Uterus (tissue), 4 donors: ENCODE results near the gene NAV3. TPM values are rescaled to one million over a fixed set of nuclear protein-coding genes. Genes with fewer than 3 reads are reported as not detected.

Source experiments
- DNase-seq, 2 donors: peaks; one replicate each; pipeline ENCODE4 v3.0.0-alpha.2; 2019 to 2020
- H3K27ac ChIP-seq, 2 donors: fragments of 200-600 bp; sonication (generic); 1 replicate in 1 of 2; 2 replicates in 1 of 2; pipeline ENCODE4 v1.5.1; 2016 to 2018
- H3K27me3 ChIP-seq, 2 donors: fragments of 200-600 bp; sonication (generic); one replicate each; pipeline ENCODE4 v1.5.1; 2018 to 2019; ENCODE audit warnings: control low read depth in 1 of 2
- H3K36me3 ChIP-seq, 2 donors: fragments of 200-600 bp; sonication (generic); one replicate each; pipeline ENCODE4 v1.5.1; 2019; ENCODE audit warnings: control low read depth in 1 of 2
- H3K4me1 ChIP-seq, 2 donors: fragments of 200-600 bp; sonication (generic); one replicate each; pipeline ENCODE4 v1.5.1; 2018 to 2019; ENCODE audit warnings: control low read depth in 1 of 2
- H3K4me3 ChIP-seq, 2 donors: fragments of 200-600 bp; sonication (generic); 1 replicate in 1 of 2; 2 replicates in 1 of 2; pipeline ENCODE4 v1.5.1; 2018 to 2019; ENCODE audit warnings: mild to moderate bottlenecking in 1 of 2
- H3K9me3 ChIP-seq, 2 donors: fragments of 200-600 bp; sonication (generic); one replicate each; pipeline ENCODE4 v1.5.1; 2019; ENCODE audit warnings: control low read depth in 1 of 2
- POLR2A ChIP-seq, 2 donors: fragments of 450-650 bp; IDR thresholded peaks; one replicate each; pipeline ENCODE4 v1.6.1; 2016; ENCODE audit warnings: antibody characterized with exemption in 2 of 2, mild to moderate bottlenecking in 1 of 2, moderate library complexity in 1 of 2
- intact Hi-C: fragments of 100-400 bp; cut with DNase I; formaldehyde crosslinking; loops from one replicate; pipeline ENCODE4 v1.15.1; 2023; ENCODE audit warnings: low total_unique reads
- total RNA-seq, 4 donors: library from RNA; depleted of rRNA in 3 of 4; stranded (reverse); fragments of >200 nt in 3 of 4; gene quantifications; one replicate each; pipeline versions ENCODE4 v1.1.0 to v1.2.4, GENCODE V29; 2014 to 2023
- TF ChIP-seq, protein P1 (sequence below), 4 experiments: fragments of 200-600 bp in 2 of 4; fragments of 450-650 bp in 2 of 4; sonication (generic) in 2 of 4; IDR thresholded peaks; one replicate each; pipeline ENCODE4 v1.5.1; 2016 to 2019; ENCODE audit warnings: antibody characterized with exemption in 4 of 4, mild to moderate bottlenecking in 2 of 4, moderate library complexity in 1 of 4
- donor health status: DM: yes; HTN: yes; CAD: no.

Gene NAV3
- total RNA-seq, 4 donors from 2014 or later: 7.2 to 33.9 (median 13.0) TPM

DNA sequence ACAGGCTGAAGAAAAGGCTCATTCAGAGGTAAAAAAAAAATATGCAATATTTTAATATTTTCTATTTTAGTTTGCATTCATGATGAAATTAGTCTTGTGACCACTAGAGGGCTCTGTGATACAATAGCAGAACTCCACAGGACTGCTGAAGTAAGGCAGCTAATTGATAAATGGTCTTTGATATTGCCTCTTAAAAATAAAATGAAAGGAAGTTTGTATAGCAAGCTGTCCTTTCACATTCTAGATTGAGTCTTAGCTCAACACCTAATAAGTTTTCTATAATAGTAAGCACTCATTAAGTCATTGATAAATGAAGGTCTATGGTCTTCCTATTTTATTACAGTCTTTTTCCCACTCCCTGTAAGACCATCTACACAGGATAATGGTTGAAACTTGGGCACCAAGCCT lies 315.7 kb downstream of the NAV3 start:
- Histone ChIP-seq H3K4me3 (no peak overlapping the region), H3K9me3 (no peaks in the 10 kb centered on the region), H3K36me3 (no peaks in the 10 kb centered on the region), H3K27me3 (no peaks in the 10 kb centered on the region), H3K27ac (no peak overlapping the region), H3K4me1 (peaks cover 0 to 7% of the 10 kb centered on the region in 2 donors)
- intact Hi-C loops: no loop called here
- no peak for DNase-seq
- TF ChIP-seq, protein P1, sequence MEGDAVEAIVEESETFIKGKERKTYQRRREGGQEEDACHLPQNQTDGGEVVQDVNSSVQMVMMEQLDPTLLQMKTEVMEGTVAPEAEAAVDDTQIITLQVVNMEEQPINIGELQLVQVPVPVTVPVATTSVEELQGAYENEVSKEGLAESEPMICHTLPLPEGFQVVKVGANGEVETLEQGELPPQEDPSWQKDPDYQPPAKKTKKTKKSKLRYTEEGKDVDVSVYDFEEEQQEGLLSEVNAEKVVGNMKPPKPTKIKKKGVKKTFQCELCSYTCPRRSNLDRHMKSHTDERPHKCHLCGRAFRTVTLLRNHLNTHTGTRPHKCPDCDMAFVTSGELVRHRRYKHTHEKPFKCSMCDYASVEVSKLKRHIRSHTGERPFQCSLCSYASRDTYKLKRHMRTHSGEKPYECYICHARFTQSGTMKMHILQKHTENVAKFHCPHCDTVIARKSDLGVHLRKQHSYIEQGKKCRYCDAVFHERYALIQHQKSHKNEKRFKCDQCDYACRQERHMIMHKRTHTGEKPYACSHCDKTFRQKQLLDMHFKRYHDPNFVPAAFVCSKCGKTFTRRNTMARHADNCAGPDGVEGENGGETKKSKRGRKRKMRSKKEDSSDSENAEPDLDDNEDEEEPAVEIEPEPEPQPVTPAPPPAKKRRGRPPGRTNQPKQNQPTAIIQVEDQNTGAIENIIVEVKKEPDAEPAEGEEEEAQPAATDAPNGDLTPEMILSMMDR (IDR thresholded peaks at IDR 0.05): peak; percentile 43 to 77 (median 60)
- TF ChIP-seq POLR2A (IDR thresholded peaks at IDR 0.05): no peak

DNA sequence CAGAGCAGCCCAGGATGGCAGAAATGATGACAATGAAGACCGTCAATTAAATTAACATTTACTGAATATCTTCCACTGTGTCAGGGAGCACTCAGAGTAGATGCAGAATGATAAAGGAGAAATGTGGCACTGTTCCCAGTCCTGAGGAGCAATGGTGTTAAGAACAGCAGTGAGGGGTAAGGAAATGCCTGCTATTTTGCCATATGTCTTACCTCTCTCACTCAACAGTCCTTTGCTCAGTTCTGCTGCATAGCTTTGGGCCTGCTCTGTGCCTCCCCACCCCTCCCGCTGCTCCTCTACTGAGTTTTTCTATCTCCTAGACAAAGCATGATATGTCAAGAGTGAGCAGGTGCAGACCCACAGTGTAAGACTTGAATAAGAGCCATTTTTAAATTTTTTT lies 318.8 kb downstream of the NAV3 start:
- no peak for TF ChIP-seq POLR2A (IDR thresholded peaks at IDR 0.05)
- TF ChIP-seq, protein P1 (IDR thresholded peaks at IDR 0.05): no peak
- DNase-seq: peak in 1 of 2 donors; percentile 21
- intact Hi-C loops: no loop called here
- peaks cover 0 to 7% of the 10 kb centered on the region in 2 donors for H3K4me1 ChIP-seq
- no peaks in the 10 kb centered on the region for H3K36me3 ChIP-seq
- H3K9me3 ChIP-seq: no peaks in the 10 kb centered on the region
- H3K27ac ChIP-seq: peak overlapping the region in 1 of 2 donors; percentile 37
- H3K27me3 ChIP-seq: no peaks in the 10 kb centered on the region
- H3K4me3 ChIP-seq: no peak overlapping the region

GRCh38 chr12:78155546-78155945 lies 324.9 kb downstream of the NAV3 start:
- TF ChIP-seq, protein P1 (IDR thresholded peaks at IDR 0.05): no peak
- no peak for TF ChIP-seq POLR2A (IDR thresholded peaks at IDR 0.05)
- intact Hi-C loops: no loop called here
- H3K4me1 ChIP-seq: no peaks in the 10 kb centered on the region
- H3K4me3 ChIP-seq: no peak overlapping the region
- no peaks in the 10 kb centered on the region for H3K36me3 ChIP-seq
- no peaks in the 10 kb centered on the region for H3K27me3 ChIP-seq
- no peak overlapping the region for H3K27ac ChIP-seq
- no peak for DNase-seq
- H3K9me3 ChIP-seq: no peaks in the 10 kb centered on the region

DNA sequence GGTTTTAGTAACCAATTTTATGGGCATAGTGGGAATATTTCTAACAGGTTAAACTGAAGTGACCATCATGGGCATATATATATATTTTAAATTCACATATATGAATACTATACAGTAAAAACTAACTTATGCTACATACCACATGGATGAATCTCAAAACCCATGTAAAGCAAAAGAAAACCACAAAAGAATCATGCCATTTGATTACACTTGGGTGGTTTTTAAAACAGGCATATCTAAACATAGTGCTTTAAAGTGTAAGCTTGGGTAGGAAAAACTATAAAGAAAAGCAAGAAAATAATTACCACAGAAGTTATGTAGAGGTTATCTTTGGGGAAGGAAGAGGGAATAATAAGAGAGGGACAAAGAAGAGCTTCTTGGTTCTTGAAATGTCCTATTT lies 326.1 kb downstream of the NAV3 start:
- no peak overlapping the region for H3K27ac ChIP-seq

GRCh38 chr12:78157199-78157598 lies 326.5 kb downstream of the NAV3 start:
- H3K27me3 ChIP-seq: no peaks in the 10 kb centered on the region
- H3K9me3 ChIP-seq: no peaks in the 10 kb centered on the region
- H3K27ac ChIP-seq: no peak overlapping the region
- DNase-seq: no peak
- H3K4me3 ChIP-seq: no peak overlapping the region
- TF ChIP-seq POLR2A (IDR thresholded peaks at IDR 0.05): no peak
- TF ChIP-seq, protein P1 (IDR thresholded peaks at IDR 0.05): no peak
- intact Hi-C loops: no loop called here
- no peaks in the 10 kb centered on the region for H3K36me3 ChIP-seq
- H3K4me1 ChIP-seq: no peaks in the 10 kb centered on the region

More for the DNA sequence above, 326.1 kb downstream of the NAV3 start:
- no peaks in the 10 kb centered on the region for H3K4me1 ChIP-seq
- DNase-seq: no peak
- TF ChIP-seq, protein P1 (IDR thresholded peaks at IDR 0.05): no peak
- no peak for TF ChIP-seq POLR2A (IDR thresholded peaks at IDR 0.05)
- H3K27me3 ChIP-seq: no peaks in the 10 kb centered on the region
- no peaks in the 10 kb centered on the region for H3K9me3 ChIP-seq
- intact Hi-C loops: no loop called here
- no peaks in the 10 kb centered on the region for H3K36me3 ChIP-seq
- no peak overlapping the region for H3K4me3 ChIP-seq
